IMR-90 (cell line): ENCODE measurements around the gene SNX30.

Experiments
- CTCF ChIP-seq: conservative IDR thresholded peaks from 2 replicates; pipeline ENCODE4 v1.5.1; 2012; ENCODE audit warnings: mild to moderate bottlenecking, low read depth, low read length, improper control_type of control experiment
- MXI1 ChIP-seq: IDR thresholded peaks from 2 replicates; pipeline ENCODE4 v1.6.1; 2012; ENCODE audit warnings: low read depth, mild to moderate bottlenecking, low read length, moderate library complexity, borderline replicate concordance
- POLR2A ChIP-seq: IDR thresholded peaks from 2 replicates; pipeline ENCODE4 v1.6.1; 2012; ENCODE audit warnings: mild to moderate bottlenecking, low read depth, low read length

GRCh38 chr9:112844771-112845542 is 94.4 kb downstream of the SNX30 start:
- TF ChIP-seq CTCF (peak; percentile 94), POLR2A (no peak), MXI1 (no peak)
